A204.1 (cell line): ENCODE data around the gene ADISSP.
A peak's percentile ranks its signal among the peaks of the same experiment; 100 is the strongest.
"Not testable (repeated sequence)": the region's sequence is repeated elsewhere in the genome, so short reads cannot be mapped to it uniquely, and the experiment has no call there.

Experiments
- FAIRE-seq: peaks from 2 replicates; lab custom pipeline; 2012; peaks lifted over from hg19 to GRCh38; lab: Jason Lieb, UNC

Gene ADISSP

DNA sequence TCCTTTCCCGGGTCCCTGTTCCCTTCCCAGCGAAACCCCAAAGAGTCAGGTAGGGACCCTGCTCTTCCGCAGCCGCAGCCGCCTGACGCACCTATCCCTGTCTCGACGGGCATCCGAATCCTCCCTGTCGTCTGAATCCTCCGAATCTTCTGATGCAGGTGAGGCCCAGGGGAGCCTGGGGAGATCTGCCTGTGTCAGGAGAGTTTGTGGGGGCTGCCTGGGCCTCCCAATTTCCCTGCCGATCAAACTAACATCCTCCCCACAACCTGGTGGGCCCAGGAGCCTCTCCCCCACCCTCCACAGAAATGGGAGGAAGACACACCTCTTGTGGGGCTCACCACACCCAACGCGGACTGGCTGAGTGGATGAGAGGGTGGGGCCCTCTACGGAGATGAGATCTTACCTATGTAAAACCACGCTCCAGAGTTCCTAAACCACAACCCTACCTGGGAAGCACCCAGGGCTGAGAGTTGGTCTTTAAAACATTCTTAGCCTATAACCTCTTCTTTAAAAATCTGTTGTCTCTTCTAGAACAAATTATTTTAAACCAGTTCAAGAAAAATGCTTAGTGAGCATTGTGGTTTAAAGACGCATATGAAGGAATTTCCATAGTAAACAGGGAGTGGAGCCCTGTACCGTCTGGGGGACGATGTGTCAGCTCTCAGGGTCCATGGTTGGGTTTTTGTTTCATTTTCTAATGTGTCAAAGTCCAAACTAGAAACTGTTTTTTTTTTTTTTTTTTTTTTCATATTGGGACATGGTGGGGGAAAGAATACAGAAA lies 30.2 kb upstream of the ADISSP start:
- no peak for FAIRE-seq

- no peak for FAIRE-seq
These were observed 29.6 kb upstream of the ADISSP start for GRCh38 chr20:3797226-3797545.

DNA sequence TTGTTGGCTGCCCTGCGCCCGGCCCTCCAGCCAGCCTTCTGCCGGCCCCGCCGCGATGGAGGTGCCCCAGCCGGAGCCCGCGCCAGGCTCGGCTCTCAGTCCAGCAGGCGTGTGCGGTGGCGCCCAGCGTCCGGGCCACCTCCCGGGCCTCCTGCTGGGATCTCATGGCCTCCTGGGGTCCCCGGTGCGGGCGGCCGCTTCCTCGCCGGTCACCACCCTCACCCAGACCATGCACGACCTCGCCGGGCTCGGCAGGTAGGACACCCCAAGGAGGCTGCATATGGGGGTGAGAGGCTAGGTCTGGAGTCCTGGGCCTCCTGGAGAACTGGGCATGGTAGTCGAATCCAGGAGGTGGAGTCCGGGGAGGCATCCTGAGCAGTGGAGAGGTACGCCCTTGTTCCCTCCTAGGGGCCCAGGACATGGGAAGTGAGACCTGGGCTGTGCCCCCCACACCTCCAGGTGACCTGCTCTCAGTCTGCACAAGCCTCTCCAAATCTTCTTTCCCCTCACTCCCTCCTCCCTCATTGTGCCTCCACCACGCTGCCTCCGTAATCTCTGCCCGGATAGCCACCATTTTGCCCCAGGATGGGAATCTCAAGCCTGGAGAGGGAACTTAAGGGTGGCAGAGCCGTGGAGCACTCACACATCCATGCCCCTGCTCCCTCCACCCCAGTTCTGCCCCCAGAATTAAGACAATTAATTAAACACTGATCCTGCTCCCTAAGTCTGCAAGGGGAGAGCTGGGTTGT lies 29.1 kb upstream of the ADISSP start:
- FAIRE-seq, result no peak

DNA sequence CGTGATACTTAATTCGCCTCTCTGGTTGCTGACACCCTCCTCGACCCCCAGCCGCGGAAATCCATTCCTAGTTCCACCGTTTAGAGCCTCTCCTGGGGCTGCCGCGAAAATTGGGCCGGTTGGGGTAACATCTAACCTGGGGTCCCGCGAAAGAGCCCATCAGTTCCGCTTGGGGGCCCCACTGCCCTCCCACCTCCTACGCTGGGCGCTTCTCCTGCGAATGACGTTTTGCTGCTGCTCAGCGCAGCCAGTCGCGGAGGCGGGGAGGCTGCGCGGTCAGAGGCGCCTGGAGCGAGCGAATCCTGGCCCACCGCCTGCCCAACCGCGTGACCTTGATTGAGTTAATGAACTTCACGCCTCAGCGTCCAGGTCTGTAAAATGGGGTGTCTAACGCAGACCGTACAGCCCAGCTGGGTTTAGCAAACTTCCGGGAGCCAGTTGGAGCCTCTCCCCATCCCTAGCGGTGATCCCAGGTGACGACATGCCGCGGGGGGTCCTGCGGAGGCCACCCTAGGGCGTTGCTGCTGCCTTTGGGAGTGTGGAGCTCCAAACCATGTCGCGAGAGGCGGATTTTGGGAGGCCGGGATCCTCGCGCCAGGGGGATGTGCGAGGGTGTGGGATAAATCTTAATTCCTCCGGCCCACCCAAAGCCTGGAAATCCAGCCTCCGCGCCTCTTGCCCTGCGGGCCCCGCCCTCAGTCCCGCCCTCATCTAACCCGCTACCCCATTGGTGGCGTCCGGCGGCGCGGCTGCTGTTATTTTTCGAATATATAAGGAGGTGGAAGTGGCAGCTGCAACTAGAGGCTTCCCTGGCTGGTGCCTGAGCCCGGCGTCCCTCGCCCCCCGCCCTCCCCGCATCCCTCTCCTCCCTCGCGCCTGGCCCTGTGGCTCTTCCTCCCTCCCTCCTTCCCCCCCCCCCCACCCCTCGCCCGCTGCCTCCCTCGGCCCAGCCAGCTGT lies 28.2 kb upstream of the ADISSP start, which contains the start of gene CDC25B:
Gene CDC25B (plus strand): TSS at position 800 of the 958 bp plus-strand sequence. CDS start 222 bp downstream, outside the sequence.
- FAIRE-seq, result no peak

DNA sequence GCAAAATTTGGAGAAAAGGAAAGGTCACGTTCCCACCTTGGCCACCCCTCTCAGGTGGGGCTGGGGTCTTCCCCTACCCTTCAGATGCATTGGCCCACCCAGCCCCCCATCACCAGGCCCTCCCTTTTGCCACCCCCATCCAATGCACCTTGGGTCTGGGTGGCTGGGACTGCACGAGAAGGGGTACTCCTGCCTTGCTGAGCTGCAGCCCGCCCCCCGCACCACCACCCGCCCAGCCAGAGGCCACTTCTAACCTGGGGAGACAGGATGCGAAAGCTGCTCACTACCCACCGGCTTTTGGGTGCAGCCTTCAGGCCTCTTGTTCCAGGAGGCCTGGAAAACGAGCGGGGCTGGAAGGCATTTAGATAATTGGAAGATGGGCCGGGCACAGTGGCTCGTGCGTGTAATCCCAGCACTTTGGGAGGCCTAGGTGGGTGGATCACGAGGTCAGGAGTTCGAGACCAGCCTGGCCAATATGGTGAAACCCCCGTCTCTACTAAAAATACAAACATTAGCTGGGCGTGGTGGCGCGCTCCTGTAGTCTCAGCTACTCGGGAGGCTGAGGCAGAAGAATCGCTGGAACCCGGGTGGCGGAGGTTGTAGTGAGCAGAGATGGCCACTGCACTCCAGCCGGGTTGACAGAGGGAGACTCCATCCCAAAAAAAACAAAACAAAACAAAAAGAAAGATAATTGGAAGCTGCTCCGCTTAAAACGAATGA lies 27.3 kb upstream of the ADISSP start:
- FAIRE-seq, result no peak

DNA sequence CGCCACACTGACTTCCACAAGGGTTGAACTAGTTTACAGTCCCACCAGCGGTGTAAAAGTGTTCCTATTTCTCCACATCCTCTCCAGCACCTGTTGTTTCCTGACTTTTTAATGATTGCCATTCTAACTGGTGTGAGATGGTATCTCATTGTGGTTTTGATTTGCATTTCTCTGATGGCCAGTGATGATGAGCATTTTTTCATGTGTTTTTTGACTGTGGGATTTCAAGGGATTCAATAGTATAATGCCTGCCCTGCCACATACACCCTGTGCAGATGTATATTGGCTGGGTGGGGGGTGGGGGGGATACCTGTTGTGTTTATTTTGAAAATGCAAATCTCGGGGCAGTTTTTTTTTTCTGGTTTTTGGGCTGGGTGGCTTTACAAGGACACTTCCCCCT lies 26.6 kb upstream of the ADISSP start:
- not testable (repeated sequence) for FAIRE-seq

GRCh38 chr20:3789201-3789600 lies 21.6 kb upstream of the ADISSP start:
- not testable (repeated sequence) for FAIRE-seq

DNA sequence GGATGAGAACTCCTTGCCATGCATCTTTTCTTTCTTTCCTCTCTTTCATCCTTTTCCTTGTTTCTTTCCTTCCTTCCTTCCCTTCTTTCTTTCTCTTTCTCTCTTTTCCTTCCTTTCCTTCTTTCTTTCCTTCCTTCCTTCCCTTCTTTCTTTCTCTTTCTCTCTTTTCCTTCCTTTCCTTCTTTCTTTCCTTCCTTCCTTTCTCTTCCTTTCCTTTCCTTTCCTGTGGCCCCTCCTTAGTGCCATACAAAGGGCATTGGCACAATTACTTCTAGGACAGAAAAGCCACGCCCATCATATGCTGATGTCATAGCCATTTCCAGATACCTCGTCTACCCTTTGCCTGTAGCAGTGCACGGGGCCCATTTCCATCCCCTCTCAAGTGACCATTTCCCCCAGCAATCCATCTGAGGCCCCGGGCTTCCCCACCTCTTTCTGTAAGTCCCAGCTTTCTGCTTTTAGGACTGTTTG lies 21.2 kb upstream of the ADISSP start:
- no peak for FAIRE-seq

GRCh38 chr20:3787324-3788014 lies 19.9 kb upstream of the ADISSP start:
- no peak for FAIRE-seq

DNA sequence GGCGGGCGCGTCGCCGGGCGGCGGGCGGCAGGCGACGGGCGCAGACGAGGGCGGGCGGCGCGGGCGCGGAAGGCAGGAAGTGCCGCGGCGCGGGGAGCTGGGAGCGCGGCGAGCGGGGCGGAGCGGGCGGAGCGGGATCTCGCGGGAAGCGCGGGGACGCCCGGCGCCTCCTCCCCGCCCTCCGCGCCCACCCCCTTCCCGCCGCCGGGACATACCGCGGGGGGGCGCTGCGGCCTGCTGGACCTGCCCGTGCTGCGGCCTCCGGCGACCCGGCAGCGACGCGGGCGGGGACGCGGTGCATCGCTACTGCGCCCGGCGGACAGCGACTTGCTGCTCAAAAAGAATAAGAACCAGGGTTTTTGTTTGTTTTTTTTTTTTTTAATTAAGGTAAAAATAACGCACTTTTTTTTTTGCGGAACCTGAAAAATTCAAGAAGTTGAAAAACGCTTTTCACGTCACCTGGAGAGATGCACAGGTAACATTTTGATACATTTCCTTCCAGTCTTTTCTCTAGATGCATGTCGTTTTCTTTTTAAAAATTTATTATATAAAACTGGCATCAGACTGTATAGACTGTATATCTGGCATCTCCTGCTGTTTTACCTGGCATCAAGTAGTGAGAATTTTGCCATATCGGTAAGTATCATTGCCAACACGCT lies 19.2 kb upstream of the ADISSP start, which contains the start of gene CENPB:
Gene CENPB (minus strand): TSS at position 76 of the 659 bp plus-strand sequence. CDS start 257 bp downstream, outside the sequence.
- FAIRE-seq, result no peak

DNA sequence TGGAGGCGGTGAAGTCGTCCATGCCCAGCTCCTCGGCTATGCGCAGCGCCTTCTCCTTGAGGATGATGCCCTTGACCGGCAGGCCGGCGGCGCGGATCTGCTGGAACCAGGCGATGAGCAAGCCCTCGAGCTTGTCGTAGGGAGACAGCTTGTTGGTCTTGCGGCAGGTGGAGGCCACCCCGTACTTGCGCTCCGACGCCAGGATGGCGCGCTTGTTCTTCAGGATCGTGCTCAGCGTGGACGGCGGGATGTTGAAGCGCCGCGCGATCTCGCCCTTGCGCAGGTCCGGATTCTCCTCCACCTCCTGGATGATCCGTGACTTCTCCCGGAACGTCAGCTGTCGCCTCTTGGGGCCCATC lies 18.6 kb upstream of the ADISSP start:
- FAIRE-seq, result no peak

DNA sequence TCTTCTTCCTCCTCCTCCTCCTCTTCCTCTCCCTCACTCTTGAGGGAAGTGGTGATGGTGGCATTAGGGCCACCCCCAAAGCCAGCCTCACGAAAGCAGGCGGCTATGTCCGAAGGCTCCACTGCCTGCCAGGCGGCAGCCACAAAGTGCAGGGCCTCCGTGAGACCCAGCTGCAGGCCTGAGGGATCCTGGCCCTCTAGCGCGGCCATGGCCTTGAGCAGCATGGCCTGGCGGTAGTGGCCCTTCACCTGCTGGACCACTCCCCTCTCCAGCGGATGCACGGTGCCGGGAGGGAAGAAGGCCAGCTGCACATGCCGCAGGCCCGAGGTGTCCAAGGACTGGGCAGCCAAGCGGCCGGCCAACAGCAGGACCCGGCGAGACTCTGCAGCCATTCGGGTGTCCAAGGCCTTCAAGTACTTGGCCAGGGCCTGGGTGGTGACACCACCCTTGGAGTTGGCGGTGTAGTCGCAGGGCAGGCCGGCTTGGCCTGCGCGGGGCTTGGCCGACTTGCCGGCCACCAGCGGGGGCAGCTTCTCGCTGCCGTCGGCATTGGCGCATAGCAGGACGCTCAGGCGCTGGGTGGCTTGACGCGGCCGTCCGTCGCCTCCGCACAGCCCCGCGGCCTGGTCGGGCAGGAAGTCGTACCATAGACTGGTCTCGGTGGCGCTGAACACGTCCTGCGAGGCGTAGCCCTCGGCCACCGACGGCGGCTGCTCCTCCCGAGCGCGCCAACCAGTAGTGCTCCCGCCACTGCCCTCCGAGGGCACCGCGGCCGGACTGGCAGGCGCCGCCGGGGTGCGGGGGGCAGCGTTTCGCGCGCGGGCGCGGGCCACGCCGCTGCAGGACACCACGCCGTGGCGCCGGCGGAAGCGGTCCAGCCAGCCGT lies 17.9 kb upstream of the ADISSP start:
- no peak for FAIRE-seq

DNA sequence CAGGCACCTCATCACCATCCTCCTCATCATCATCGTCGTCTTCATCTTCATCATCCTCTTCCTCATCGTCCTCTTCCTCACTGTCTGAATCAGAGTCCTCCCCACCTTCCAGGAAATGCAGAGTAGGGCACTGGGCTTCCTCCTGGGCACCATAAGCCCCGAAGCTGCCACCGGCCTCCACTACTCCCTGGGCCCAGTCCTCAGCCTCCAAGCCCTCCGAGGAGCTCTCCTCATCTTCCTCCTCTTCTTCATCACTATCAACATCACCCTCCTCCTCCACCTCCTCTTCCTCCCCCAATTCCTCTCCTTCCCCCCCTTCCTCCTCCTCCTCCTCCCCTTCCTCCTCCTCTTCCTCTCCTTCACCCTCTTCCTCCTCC lies 17.3 kb upstream of the ADISSP start:
- FAIRE-seq, result no peak

GRCh38 chr20:3784216-3784853 lies 16.8 kb upstream of the ADISSP start:
- FAIRE-seq, result no peak

DNA sequence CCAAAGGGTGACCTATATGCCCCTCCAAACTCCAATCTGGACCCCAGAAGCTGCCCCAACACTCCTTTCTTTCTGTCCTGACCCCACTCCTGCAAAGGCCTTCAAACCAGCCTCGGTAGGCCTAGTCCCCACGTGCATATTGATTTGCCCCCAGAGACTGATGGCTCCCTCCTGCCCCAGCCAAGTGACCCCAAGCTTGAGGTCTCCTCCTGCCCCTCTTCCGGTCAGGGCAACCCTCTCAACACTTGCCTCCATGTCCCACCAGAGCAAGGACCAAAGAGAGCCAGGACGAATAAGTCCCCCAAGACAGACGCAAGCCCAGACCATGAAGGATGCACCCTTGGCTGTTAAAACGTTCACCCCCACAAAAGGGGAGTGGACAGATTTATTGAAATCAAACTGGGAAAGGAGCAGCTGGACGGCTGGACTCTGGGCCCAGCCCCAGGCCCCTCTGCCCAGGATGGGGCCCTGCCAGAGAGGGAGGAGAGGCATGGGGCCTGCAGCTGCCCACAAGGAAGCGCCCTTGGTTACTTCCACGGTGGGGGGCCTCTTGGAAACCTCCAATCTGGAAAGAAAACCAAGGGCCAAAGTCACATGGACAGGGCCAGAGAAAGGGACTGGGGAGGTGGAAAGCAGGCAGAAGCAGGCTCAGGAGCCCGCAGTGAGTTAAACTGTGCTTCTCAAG lies 16.1 kb upstream of the ADISSP start:
- no peak for FAIRE-seq

DNA sequence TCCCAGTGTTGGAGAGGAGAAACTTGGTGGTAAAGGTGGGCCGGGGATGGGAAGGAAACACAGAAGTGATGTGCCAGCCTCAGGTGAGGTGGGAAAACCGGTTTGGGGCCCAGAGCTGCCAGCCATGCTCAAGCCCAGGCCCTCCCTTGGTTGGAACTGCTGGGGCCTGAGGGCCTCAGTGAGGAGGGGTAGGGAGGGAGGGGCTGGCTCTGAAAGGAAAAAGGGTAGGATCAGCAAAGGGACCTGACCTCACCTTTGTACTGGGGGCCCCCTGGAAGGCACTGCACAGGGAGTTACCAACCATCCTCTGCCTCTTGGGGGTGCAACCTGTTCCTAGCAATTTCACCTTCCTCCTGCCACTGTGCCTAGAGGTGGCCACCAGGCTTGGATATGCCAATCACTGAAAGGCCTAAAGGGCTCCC lies 15.5 kb upstream of the ADISSP start:
- no peak for FAIRE-seq

- no peak for FAIRE-seq
These were observed 15.0 kb upstream of the ADISSP start for GRCh38 chr20:3782597-3782996.

- peak; percentile 98 for FAIRE-seq
These were observed 13.8 kb upstream of the ADISSP start, which contains the start of gene SPEF1 for GRCh38 chr20:3781153-3781910. TSS of gene SPEF1 (minus strand) at chr20:3781448. CDS start at chr20:3781287, 161 bp downstream.
